ENCODE results near the gene XNDC1N. TPM values are rescaled to one million over a fixed set of nuclear protein-coding genes. Genes with fewer than 3 reads are reported as not detected.
A peak's percentile ranks its signal among the peaks of the same experiment; 100 is the strongest.

Gene XNDC1N
- 3.3 TPM for polyA plus RNA-seq

GRCh38 chr11:71927820-71928736 is at the start of gene XNDC1N:
Gene XNDC1N (minus strand): TSS chr11:71928594. CDS start chr11:71923353, 5,241 bp downstream.
- H3K4me3 Mint-ChIP-seq, result peak within 1 kb of the TSS; percentile 94 to 100 (median 96)
- no peaks in the 10 kb centered on the region for H3K36me3 Mint-ChIP-seq
- no peaks in the 10 kb centered on the region for H3K9me3 Mint-ChIP-seq
- H3K27ac Mint-ChIP-seq, result peak within 1 kb of the TSS; percentile 92 to 98 (median 96)
- peaks cover 29 to 44% (median 31%) of the 10 kb centered on the region in 3 donors for H3K4me1 Mint-ChIP-seq
- H3K27me3 Mint-ChIP-seq, result no peaks in the 10 kb centered on the region

- peak overlapping the region in 3 of 4 donors; percentile 37 to 73 (median 72) for H3K4me3 Mint-ChIP-seq
- H3K27me3 Mint-ChIP-seq, result no peaks in the 10 kb centered on the region
- peak overlapping the region; percentile 70 to 95 (median 94) for H3K27ac Mint-ChIP-seq
- H3K4me1 Mint-ChIP-seq, result peaks cover 13 to 17% (median 14%) of the 10 kb centered on the region in 3 donors
- H3K36me3 Mint-ChIP-seq, result peaks cover 2% of the 10 kb centered on the region
- H3K9me3 Mint-ChIP-seq, result no peaks in the 10 kb centered on the region
Measured at GRCh38 chr11:71977743-71978418, 49.5 kb upstream of the XNDC1N start.

GRCh38 chr11:71977090-71977489 is 48.7 kb upstream of the XNDC1N start:
- Mint-ChIP-seq H3K27me3 (no peaks in the 10 kb centered on the region), H3K4me1 (peaks cover 13 to 14% (median 13%) of the 10 kb centered on the region in 3 donors), H3K9me3 (no peaks in the 10 kb centered on the region), H3K36me3 (peaks cover 1% of the 10 kb centered on the region), H3K27ac (peak overlapping the region; percentile 42 to 95 (median 94)), H3K4me3 (no peak overlapping the region)

- no peaks in the 10 kb centered on the region for H3K9me3 Mint-ChIP-seq
- H3K27ac Mint-ChIP-seq, result peak overlapping the region; percentile 31 to 94 (median 42)
- no peak overlapping the region for H3K4me3 Mint-ChIP-seq
- H3K4me1 Mint-ChIP-seq, result peaks cover 13 to 14% (median 13%) of the 10 kb centered on the region in 3 donors
- peaks cover 1% of the 10 kb centered on the region for H3K36me3 Mint-ChIP-seq
- no peaks in the 10 kb centered on the region for H3K27me3 Mint-ChIP-seq
Measured at GRCh38 chr11:71976551-71976950, 48.2 kb upstream of the XNDC1N start.

GRCh38 chr11:71971680-71972079 is 43.3 kb upstream of the XNDC1N start:
- Mint-ChIP-seq H3K36me3 (peaks cover 1% of the 10 kb centered on the region), H3K9me3 (no peaks in the 10 kb centered on the region), H3K4me1 (peaks cover 0 to 5% (median 0%) of the 10 kb centered on the region in 3 donors), H3K27me3 (no peaks in the 10 kb centered on the region), H3K27ac (no peak overlapping the region), H3K4me3 (no peak overlapping the region)

- no peaks in the 10 kb centered on the region for H3K9me3 Mint-ChIP-seq
- H3K36me3 Mint-ChIP-seq, result peaks cover 10% of the 10 kb centered on the region
- no peaks in the 10 kb centered on the region for H3K27me3 Mint-ChIP-seq
- H3K27ac Mint-ChIP-seq, result no peak overlapping the region
- no peak overlapping the region for H3K4me3 Mint-ChIP-seq
- H3K4me1 Mint-ChIP-seq, result peaks cover 10 to 15% (median 13%) of the 10 kb centered on the region in 3 donors
Measured at GRCh38 chr11:71964641-71965040, 36.2 kb upstream of the XNDC1N start.

- Mint-ChIP-seq H3K36me3 (peaks cover 10% of the 10 kb centered on the region), H3K4me3 (peak overlapping the region in 1 of 4 donors; percentile 45), H3K9me3 (no peaks in the 10 kb centered on the region), H3K27me3 (no peaks in the 10 kb centered on the region), H3K4me1 (peaks cover 10 to 15% (median 13%) of the 10 kb centered on the region in 3 donors), H3K27ac (no peak overlapping the region)
Measured at GRCh38 chr11:71963468-71963867, 35.1 kb upstream of the XNDC1N start.

GRCh38 chr11:71962428-71963038 is 34.1 kb upstream of the XNDC1N start:
- Mint-ChIP-seq H3K27me3 (no peaks in the 10 kb centered on the region), H3K9me3 (no peaks in the 10 kb centered on the region), H3K27ac (peak overlapping the region in 1 of 3 donors; percentile 74), H3K36me3 (peaks cover 10% of the 10 kb centered on the region), H3K4me3 (no peak overlapping the region), H3K4me1 (peaks cover 10 to 15% (median 13%) of the 10 kb centered on the region in 3 donors)

- no peak overlapping the region for H3K27ac Mint-ChIP-seq
- no peaks in the 10 kb centered on the region for H3K27me3 Mint-ChIP-seq
- H3K4me1 Mint-ChIP-seq, result peaks cover 5 to 17% (median 17%) of the 10 kb centered on the region in 3 donors
- no peak overlapping the region for H3K4me3 Mint-ChIP-seq
- H3K9me3 Mint-ChIP-seq, result no peaks in the 10 kb centered on the region
- H3K36me3 Mint-ChIP-seq, result peaks cover 4% of the 10 kb centered on the region
Measured at GRCh38 chr11:71955898-71956456, 27.6 kb upstream of the XNDC1N start.

GRCh38 chr11:71951741-71952310 is 23.4 kb upstream of the XNDC1N start:
- no peaks in the 10 kb centered on the region for H3K27me3 Mint-ChIP-seq

GRCh38 chr11:71949034-71949433 is 20.6 kb upstream of the XNDC1N start:
- Mint-ChIP-seq H3K4me3 (no peak overlapping the region), H3K36me3 (peaks cover 1% of the 10 kb centered on the region), H3K4me1 (peaks cover 12 to 13% (median 12%) of the 10 kb centered on the region in 3 donors), H3K27ac (no peak overlapping the region), H3K27me3 (no peaks in the 10 kb centered on the region), H3K9me3 (no peaks in the 10 kb centered on the region)

More at GRCh38 chr11:71951741-71952310, 23.4 kb upstream of the XNDC1N start:
- Mint-ChIP-seq H3K9me3 (no peaks in the 10 kb centered on the region), H3K4me1 (peaks cover 10 to 25% (median 16%) of the 10 kb centered on the region in 3 donors), H3K27ac (no peak overlapping the region), H3K36me3 (peaks cover 1% of the 10 kb centered on the region), H3K4me3 (no peak overlapping the region)

GRCh38 chr11:71948314-71949027 is 20.1 kb upstream of the XNDC1N start:
- Mint-ChIP-seq H3K4me1 (peaks cover 16 to 19% (median 17%) of the 10 kb centered on the region in 3 donors), H3K36me3 (peaks cover 1% of the 10 kb centered on the region), H3K27me3 (peaks cover 1% of the 10 kb centered on the region), H3K27ac (no peak overlapping the region), H3K4me3 (no peak overlapping the region), H3K9me3 (no peaks in the 10 kb centered on the region)

GRCh38 chr11:71947498-71947897 is 19.1 kb upstream of the XNDC1N start:
- Mint-ChIP-seq H3K4me3 (no peak overlapping the region), H3K27me3 (peaks cover 1% of the 10 kb centered on the region), H3K27ac (no peak overlapping the region), H3K4me1 (peaks cover 17 to 26% (median 23%) of the 10 kb centered on the region in 3 donors), H3K36me3 (peaks cover 1% of the 10 kb centered on the region), H3K9me3 (no peaks in the 10 kb centered on the region)

GRCh38 chr11:71946144-71946571 is 17.8 kb upstream of the XNDC1N start:
- no peaks in the 10 kb centered on the region for H3K9me3 Mint-ChIP-seq
- H3K4me1 Mint-ChIP-seq, result peaks cover 15 to 30% (median 24%) of the 10 kb centered on the region in 3 donors
- H3K36me3 Mint-ChIP-seq, result peaks cover under 1% of the 10 kb centered on the region
- H3K27ac Mint-ChIP-seq, result no peak overlapping the region
- no peak overlapping the region for H3K4me3 Mint-ChIP-seq
- peaks cover 1% of the 10 kb centered on the region for H3K27me3 Mint-ChIP-seq
